ENCODE results near the gene R3HDM4.

R3HDM4 gene

DNA sequence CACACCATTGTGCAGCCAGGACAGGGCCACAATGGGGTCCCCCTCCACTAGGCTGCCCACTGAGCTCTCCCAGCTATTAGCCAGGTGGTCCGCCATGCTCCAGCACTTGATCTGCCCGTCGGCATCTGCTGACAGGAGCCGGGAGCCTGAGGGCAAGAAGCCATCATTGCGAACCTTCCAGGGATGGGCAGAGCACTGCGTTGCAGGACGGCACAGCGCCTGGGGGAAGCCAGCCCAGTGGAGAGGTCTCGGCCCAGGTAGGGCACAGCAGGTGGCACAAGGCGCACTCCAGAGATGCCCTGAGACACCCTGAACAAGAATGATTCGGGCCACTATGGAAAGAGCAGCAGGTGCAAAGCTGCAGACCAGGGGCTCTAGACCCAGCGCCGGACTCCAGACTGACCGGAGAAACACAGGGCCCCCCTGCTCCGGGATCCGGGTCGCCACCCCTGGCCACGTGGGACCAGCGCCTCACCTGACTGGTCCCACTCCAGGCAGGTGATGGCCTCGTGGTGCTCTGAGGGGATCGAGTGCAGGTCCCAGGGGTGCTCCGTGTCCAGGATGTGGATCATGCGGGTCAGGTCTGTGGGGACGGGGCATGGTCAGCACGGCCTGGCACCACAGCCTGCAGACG is 23.2 kb downstream of the R3HDM4 start:
- no peaks in the 10 kb centered on the region for H3K27me3 ChIP-seq (ENCODE audit: control insufficient read depth, insufficient read depth, low read length)
- no peak overlapping the region for H3K27ac ChIP-seq (ENCODE audit: low read length)
- no peaks in the 10 kb centered on the region for H3K9me3 ChIP-seq (ENCODE audit: control insufficient read depth, insufficient read depth, low read length)
- no peak for DNase-seq (ENCODE audit: low read depth, low spot score)
- no peak overlapping the region; the same call in 1 of the 2 replicates for H3K4me3 ChIP-seq (ENCODE audit: low read length)
- H3K4me1 ChIP-seq (ENCODE audit: control insufficient read depth, insufficient read depth, low read length): no peaks in the 10 kb centered on the region
- no CpG with 5 or more reads among the region's 26 CpGs for WGBS (ENCODE audit: insufficient coverage, insufficient read length)
- peaks cover 23% of the 10 kb centered on the region for H3K36me3 ChIP-seq (ENCODE audit: control insufficient read depth, insufficient read depth, low read length)

DNA sequence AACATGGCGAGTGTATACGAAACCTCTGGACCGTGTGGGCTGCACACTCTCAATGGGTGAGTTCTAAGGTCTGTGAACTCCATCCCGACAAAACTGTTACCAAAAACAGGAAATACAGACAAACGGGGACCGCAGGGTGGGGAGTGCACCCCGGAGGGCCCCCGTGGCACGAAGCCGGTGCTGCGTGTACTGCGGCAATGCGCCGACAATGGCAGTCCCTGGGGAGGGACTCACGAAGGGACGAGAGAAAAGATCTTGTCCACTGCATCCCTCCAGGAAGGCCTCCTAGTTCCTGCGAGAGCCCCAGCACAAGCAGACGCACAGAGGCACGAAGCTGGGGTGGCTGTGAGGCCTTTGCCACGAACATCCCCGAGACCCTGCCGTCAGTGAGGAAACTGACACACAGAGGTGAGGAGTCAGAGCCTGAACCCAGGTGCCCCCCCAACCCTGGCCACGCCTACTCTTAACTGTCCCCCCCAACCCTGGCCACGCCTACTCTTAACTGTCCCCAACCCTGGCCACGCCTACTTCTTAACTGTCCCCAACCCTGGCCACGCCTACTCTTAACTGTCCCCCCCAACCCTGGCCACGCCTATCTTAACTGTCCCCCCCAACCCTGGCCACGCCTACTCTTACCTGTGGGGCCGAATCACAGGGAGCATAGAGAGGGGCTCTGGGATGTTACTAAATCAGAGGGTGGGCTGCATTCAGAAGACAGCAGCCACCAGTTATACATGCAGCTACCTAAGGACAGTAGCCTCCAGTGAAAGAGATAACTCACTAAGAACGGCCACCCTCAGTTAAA is 24.2 kb downstream of the R3HDM4 start:
- H3K27me3 ChIP-seq (ENCODE audit: control insufficient read depth, insufficient read depth, low read length): no peaks in the 10 kb centered on the region
- DNase-seq (ENCODE audit: low read depth, low spot score): no peak
- no peaks in the 10 kb centered on the region for H3K9me3 ChIP-seq (ENCODE audit: control insufficient read depth, insufficient read depth, low read length)
- H3K4me1 ChIP-seq (ENCODE audit: control insufficient read depth, insufficient read depth, low read length): no peaks in the 10 kb centered on the region
- H3K4me3 ChIP-seq (ENCODE audit: low read length): no peak overlapping the region
- no CpG with 5 or more reads among the region's 30 CpGs for WGBS (ENCODE audit: insufficient coverage, insufficient read length)
- H3K27ac ChIP-seq (ENCODE audit: low read length): no peak overlapping the region
- H3K36me3 ChIP-seq (ENCODE audit: control insufficient read depth, insufficient read depth, low read length): peaks cover 26% of the 10 kb centered on the region

DNA sequence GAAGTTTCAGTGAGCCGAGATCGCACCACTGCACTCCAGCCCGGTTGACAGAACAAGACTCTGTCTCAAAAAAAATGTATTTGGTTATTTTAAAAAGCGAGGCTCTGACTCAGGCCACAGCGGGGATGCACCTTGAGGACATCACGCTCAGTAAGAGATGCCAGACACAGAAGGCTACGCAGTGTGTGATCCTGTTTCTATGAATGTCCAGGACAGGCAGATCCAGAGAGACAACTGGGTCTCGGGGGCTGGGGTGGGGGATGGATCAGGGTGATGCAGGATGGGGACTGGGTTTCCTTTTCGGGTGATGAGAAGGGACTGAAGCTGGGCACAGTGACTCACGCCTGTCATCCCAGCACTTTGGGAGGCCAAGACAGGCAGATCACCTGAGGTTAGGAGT is 25.4 kb downstream of the R3HDM4 start:
- no peak for DNase-seq (ENCODE audit: low read depth, low spot score)
- Histone ChIP-seq H3K4me1 (ENCODE audit: control insufficient read depth, insufficient read depth, low read length) (no peaks in the 10 kb centered on the region; the same call in 1 of the 2 replicates), H3K4me3 (ENCODE audit: low read length) (no peak overlapping the region), H3K27ac (ENCODE audit: low read length) (no peak overlapping the region), H3K27me3 (ENCODE audit: control insufficient read depth, insufficient read depth, low read length) (no peaks in the 10 kb centered on the region), H3K36me3 (ENCODE audit: control insufficient read depth, insufficient read depth, low read length) (peaks cover 32% of the 10 kb centered on the region), H3K9me3 (ENCODE audit: control insufficient read depth, insufficient read depth, low read length) (no peaks in the 10 kb centered on the region)
- no CpG with 5 or more reads among the region's 10 CpGs for WGBS (ENCODE audit: insufficient coverage, insufficient read length)

DNA sequence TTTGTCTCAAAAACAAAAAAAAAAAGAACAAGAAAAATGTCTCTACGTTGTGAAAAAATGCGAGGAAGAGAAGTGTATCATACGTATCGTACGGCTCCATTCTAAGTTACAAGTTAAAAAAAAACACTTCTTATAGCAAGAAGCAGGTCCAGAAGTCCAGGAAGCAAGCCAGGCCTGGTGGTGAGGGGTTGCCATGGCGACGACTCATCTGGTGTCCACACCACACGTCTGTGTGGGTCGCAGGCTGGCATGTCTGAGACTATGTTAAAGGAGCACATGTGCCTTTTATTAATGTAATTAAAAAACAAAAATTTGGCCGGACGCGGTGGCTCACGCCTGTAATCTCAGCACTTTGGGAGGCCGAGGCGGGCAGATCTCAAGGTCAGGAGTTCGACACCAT is 25.9 kb downstream of the R3HDM4 start:
- H3K27me3 ChIP-seq (ENCODE audit: control insufficient read depth, insufficient read depth, low read length): no peaks in the 10 kb centered on the region
- H3K9me3 ChIP-seq (ENCODE audit: control insufficient read depth, insufficient read depth, low read length): no peaks in the 10 kb centered on the region
- H3K4me1 ChIP-seq (ENCODE audit: control insufficient read depth, insufficient read depth, low read length): no peaks in the 10 kb centered on the region; the same call in 1 of the 2 replicates
- H3K4me3 ChIP-seq (ENCODE audit: low read length): no peak overlapping the region
- H3K27ac ChIP-seq (ENCODE audit: low read length): no peak overlapping the region
- no CpG with 5 or more reads among the region's 16 CpGs for WGBS (ENCODE audit: insufficient coverage, insufficient read length)
- no peak for DNase-seq (ENCODE audit: low read depth, low spot score)
- H3K36me3 ChIP-seq (ENCODE audit: control insufficient read depth, insufficient read depth, low read length): peaks cover 36% of the 10 kb centered on the region

DNA sequence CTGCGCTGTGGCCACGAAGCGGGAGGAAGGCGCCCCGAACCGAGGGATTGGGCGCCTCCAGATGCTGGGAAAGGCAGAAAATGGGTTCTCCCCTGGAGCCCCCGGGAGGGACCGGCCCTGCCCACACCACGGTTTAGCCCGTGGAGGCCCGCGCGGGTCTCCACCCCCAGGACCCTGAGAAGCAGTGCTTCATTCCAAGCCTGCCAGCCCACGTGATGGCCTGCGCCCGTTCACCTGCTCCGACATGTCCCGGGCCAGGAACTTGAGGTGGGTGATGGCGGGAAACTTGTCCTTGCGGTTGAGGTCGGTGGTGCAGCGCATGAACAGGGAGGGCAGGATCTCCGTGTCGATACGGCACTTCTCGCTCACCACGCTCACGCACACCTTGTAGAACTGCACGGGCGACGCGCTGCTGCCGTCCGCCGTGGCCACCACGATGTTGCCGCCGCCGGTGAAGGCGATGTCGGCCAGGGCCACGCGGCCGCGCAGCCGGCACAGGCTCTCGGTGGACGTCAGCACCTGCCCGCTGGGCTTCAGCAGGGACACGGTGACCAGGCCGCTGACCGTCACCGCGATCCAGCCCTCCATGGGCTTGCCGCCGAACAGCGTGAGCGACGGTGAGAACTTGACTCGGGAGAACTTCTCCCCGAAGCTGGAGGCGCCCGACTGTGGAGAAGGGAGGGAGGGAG is 27.3 kb downstream of the R3HDM4 start:
- no peaks in the 10 kb centered on the region for H3K9me3 ChIP-seq (ENCODE audit: control insufficient read depth, insufficient read depth, low read length)
- H3K27me3 ChIP-seq (ENCODE audit: control insufficient read depth, insufficient read depth, low read length): no peaks in the 10 kb centered on the region
- no peak overlapping the region for H3K4me3 ChIP-seq (ENCODE audit: low read length)
- WGBS (ENCODE audit: insufficient coverage, insufficient read length): no CpG with 5 or more reads among the region's 64 CpGs
- no peak for DNase-seq (ENCODE audit: low read depth, low spot score)
- H3K27ac ChIP-seq (ENCODE audit: low read length): no peak overlapping the region
- H3K4me1 ChIP-seq (ENCODE audit: control insufficient read depth, insufficient read depth, low read length): no peaks in the 10 kb centered on the region; the same call in 1 of the 2 replicates
- H3K36me3 ChIP-seq (ENCODE audit: control insufficient read depth, insufficient read depth, low read length): peaks cover 45% of the 10 kb centered on the region

DNA sequence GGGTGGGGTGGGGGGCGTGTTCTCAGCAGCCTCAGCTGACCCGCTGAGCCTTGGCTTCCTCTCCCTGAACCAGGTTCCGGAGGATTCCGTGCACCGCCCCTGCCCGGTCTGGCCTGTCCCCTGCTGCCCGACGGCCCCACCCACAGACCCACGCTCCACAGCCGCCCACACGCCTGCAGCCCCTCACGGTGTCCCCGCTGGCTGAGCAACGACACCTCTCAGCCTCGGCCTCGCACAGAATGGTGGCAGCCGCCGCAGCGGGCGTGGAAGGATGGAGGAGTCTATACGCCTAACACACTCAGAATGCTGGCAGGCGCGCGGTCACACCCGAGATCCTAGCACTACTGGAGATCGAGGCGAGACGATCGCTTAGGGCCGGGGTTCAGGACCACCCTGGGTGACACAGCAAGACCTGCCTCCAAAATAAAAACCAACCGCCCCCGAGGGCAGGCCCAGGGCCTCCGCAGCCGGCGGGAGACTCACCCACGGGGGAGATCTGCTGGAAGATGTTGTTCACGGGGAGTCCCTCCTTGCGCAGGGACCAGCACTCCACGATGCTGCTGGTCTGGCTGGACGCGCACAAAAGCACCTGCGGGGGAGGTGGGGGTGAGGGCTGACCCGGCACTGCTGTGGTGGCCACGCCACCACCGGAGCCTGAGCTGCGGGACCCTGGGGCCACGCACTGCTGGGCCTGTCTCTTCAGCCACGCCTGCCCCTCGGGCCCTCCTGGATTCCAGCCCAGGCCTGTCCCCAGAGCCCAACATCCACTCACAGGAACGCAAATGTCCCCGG is 28.4 kb downstream of the R3HDM4 start:
- no CpG with 5 or more reads among the region's 51 CpGs for WGBS (ENCODE audit: insufficient coverage, insufficient read length)
- Histone ChIP-seq H3K36me3 (ENCODE audit: control insufficient read depth, insufficient read depth, low read length) (peaks cover 36% of the 10 kb centered on the region), H3K27me3 (ENCODE audit: control insufficient read depth, insufficient read depth, low read length) (no peaks in the 10 kb centered on the region), H3K27ac (ENCODE audit: low read length) (no peak overlapping the region), H3K9me3 (ENCODE audit: control insufficient read depth, insufficient read depth, low read length) (no peaks in the 10 kb centered on the region), H3K4me3 (ENCODE audit: low read length) (no peak overlapping the region), H3K4me1 (ENCODE audit: control insufficient read depth, insufficient read depth, low read length) (no peaks in the 10 kb centered on the region; the same call in 1 of the 2 replicates)
- no peak for DNase-seq (ENCODE audit: low read depth, low spot score)

DNA sequence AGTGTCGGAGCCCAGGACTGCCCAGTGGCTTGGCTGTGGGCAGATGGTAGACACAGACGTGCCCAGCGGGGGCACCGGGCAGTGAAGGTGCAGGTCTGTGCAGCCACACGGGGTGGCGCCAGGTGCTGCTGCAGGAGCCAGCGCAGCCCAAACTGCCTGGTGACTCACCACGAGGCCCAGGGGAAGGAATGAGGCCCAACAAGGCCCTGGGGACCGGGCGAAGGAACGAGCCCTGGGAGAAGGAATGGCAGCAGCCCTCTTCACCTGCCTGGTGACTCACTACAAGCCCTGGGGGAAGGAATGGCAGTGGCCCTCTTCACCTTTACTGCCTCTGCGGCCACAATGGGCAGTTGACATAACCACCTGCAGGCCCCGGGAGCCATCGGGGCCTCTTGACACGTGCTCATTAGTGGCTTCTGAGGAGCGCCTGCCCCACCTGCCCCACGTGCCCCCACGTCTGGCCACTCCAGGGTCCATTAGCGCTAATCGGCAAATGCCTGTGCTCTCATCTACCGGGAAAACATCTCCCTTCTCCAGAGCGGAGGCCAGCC is 29.3 kb downstream of the R3HDM4 start:
- no peak for DNase-seq (ENCODE audit: low read depth, low spot score)
- no CpG with 5 or more reads among the region's 22 CpGs for WGBS (ENCODE audit: insufficient coverage, insufficient read length)
- H3K36me3 ChIP-seq (ENCODE audit: control insufficient read depth, insufficient read depth, low read length): peaks cover 34% of the 10 kb centered on the region
- H3K4me1 ChIP-seq (ENCODE audit: control insufficient read depth, insufficient read depth, low read length): no peaks in the 10 kb centered on the region; the same call in 1 of the 2 replicates
- H3K27ac ChIP-seq (ENCODE audit: low read length): no peak overlapping the region
- no peaks in the 10 kb centered on the region for H3K9me3 ChIP-seq (ENCODE audit: control insufficient read depth, insufficient read depth, low read length)
- no peak overlapping the region for H3K4me3 ChIP-seq (ENCODE audit: low read length)
- no peaks in the 10 kb centered on the region for H3K27me3 ChIP-seq (ENCODE audit: control insufficient read depth, insufficient read depth, low read length)

DNA sequence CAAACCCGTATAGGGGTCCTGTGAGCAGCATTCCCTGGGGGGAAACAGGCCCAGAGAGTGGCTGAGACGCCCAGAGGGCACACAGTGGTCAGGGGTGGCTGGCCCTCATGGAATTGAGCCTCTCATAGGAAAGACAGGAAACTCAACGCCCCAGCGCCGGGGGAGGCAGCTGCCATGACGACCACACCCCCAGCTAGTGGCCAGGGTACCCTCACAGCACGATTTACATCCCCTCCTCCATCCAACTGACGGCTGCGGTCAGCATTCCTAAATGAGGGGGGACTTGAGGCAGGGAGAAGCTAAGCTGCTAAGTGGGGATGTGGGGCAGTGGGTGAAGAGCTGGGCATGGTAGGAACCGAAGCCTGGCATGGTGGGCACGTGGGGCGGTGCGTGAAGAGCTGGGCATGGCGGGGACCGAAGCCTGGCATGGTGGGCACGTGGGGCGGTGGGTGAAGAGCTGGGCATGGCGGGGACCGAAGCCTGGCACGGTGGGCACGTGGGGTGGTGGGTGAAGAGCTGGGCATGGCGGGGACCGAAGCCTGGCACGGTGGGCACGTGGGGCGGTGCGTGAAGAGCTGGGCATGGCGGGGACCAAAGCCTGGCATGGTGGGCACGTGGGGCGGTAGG is 30.0 kb downstream of the R3HDM4 start:
- Histone ChIP-seq H3K27me3 (ENCODE audit: control insufficient read depth, insufficient read depth, low read length) (no peaks in the 10 kb centered on the region), H3K27ac (ENCODE audit: low read length) (no peak overlapping the region), H3K36me3 (ENCODE audit: control insufficient read depth, insufficient read depth, low read length) (peaks cover 34% of the 10 kb centered on the region), H3K4me3 (ENCODE audit: low read length) (no peak overlapping the region), H3K9me3 (ENCODE audit: control insufficient read depth, insufficient read depth, low read length) (no peaks in the 10 kb centered on the region), H3K4me1 (ENCODE audit: control insufficient read depth, insufficient read depth, low read length) (no peaks in the 10 kb centered on the region; the same call in 1 of the 2 replicates)
- no peak for DNase-seq (ENCODE audit: low read depth, low spot score)
- no CpG with 5 or more reads among the region's 30 CpGs for whole genome bisulfite sequencing (ENCODE audit: insufficient coverage, insufficient read length)

DNA sequence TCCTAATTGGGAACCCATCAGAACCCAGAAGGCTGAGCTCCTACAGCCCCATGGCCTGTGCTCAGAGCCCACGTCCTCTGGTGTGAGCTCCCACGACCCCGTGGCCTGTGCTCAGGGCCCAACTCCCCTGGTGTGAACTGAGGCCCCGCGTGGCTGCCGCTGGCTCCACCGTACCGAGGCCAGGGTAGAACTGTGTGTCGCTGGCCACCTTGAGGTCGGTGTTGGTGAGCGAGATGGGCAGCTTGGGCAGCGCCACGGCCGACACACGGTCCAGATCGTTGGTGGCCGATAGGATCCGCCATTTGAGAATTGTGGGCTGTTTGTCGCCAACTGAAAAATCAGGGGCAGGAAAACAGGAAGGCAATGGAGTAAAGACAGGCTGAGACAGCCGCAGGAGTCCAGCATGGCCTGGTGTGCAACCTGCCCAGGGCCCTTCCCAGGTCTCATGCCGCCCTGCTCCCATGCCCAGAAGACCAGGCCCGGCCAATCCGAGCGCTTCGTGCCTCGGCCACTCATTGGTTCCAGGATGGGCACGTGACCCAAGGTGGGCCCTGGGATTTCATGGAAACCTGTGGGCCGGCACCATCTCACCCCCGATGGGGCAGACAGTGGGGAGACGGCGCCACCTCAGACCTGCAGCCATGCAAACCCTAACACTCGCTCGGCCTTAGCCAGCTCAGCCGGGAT is 31.5 kb downstream of the R3HDM4 start:
- Histone ChIP-seq H3K4me1 (ENCODE audit: control insufficient read depth, insufficient read depth, low read length) (no peaks in the 10 kb centered on the region; the same call in 1 of the 2 replicates), H3K27me3 (ENCODE audit: control insufficient read depth, insufficient read depth, low read length) (no peaks in the 10 kb centered on the region), H3K9me3 (ENCODE audit: control insufficient read depth, insufficient read depth, low read length) (no peaks in the 10 kb centered on the region), H3K4me3 (ENCODE audit: low read length) (no peak overlapping the region), H3K36me3 (ENCODE audit: control insufficient read depth, insufficient read depth, low read length) (peaks cover 37% of the 10 kb centered on the region), H3K27ac (ENCODE audit: low read length) (no peak overlapping the region)
- no CpG with 5 or more reads among the region's 34 CpGs for whole genome bisulfite sequencing (ENCODE audit: insufficient coverage, insufficient read length)
- no peak for DNase-seq (ENCODE audit: low read depth, low spot score)
